Sigmoid colon (tissue), 7 donors: ENCODE results near the gene SEMA4B. TPM values are rescaled to one million over a fixed set of nuclear protein-coding genes. Genes with fewer than 3 reads are reported as not detected.

Experiments used
- DNase-seq: peaks from one replicate; pipeline ENCODE4 v3.0.0-alpha.2; 2019
- H3K27ac ChIP-seq, 4 donors: fragments of 200-600 bp; sonication (generic); one replicate each; pipeline ENCODE4 v1.5.1; 2016 to 2019; ENCODE audit warnings: mild to moderate bottlenecking in 1 of 4
- H3K27me3 ChIP-seq, 3 donors: fragments of 200-600 bp; sonication (generic); one replicate each; pipeline ENCODE4 v1.5.1; 2019; ENCODE audit warnings: mild to moderate bottlenecking in 1 of 3
- H3K36me3 ChIP-seq, 4 donors: fragments of 200-600 bp; sonication (generic); one replicate each; pipeline ENCODE4 v1.5.1; 2016 to 2019
- H3K4me1 ChIP-seq, 4 donors: fragments of 200-600 bp; sonication (generic); one replicate each; pipeline ENCODE4 v1.5.1; 2017 to 2019
- H3K4me3 ChIP-seq, 4 donors: fragments of 200-600 bp; sonication (generic); one replicate each; pipeline ENCODE4 v1.5.1; 2017 to 2019; ENCODE audit warnings: mild to moderate bottlenecking in 2 of 4, moderate library complexity in 1 of 4
- H3K9me3 ChIP-seq, 4 donors: fragments of 200-600 bp in 3 of 4; sonication (generic) in 3 of 4; one replicate each; pipeline versions ENCODE4 v1.5.1 to v1.6.1; 2013 to 2019
- EP300 ChIP-seq, 4 donors: sonication (generic); formaldehyde crosslinking; IDR thresholded peaks; one replicate each; pipeline ENCODE4 v1.6.1; 2017; ENCODE audit warnings: antibody characterized with exemption in 4 of 4
- POLR2A ChIP-seq, 2 donors: fragments of 450-650 bp; IDR thresholded peaks; one replicate each; pipeline ENCODE4 v1.6.1; 2016; ENCODE audit warnings: antibody characterized with exemption in 2 of 2, mild to moderate bottlenecking in 2 of 2, moderate library complexity in 2 of 2
- POLR2AphosphoS5 ChIP-seq, 4 donors: sonication (generic); formaldehyde crosslinking; IDR thresholded peaks; one replicate each; pipeline ENCODE4 v1.6.1; 2017; ENCODE audit warnings: antibody characterized with exemption in 4 of 4
- WGBS, 2 donors: extraction: QIAGEN DNeasy Blood & Tissue Kit; methylation state at CpG; one replicate each; pipeline ENCODE4 v1.1.7; 2013; 5-methylcytosine and 5-hydroxymethylcytosine counted together
- intact Hi-C: fragments of 100-400 bp; cut with DNase I; formaldehyde crosslinking; loops from one replicate; pipeline ENCODE4 v1.15.1; 2023
- polyA plus RNA-seq, 3 donors: library from polyadenylated mRNA; stranded (reverse); fragments of 200-250 nt; gene quantifications; one replicate each; pipeline ENCODE4 v1.2.3, GENCODE V29; 2013
- total RNA-seq, 4 donors: library from RNA; depleted of rRNA; stranded (reverse); fragments of >200 nt; gene quantifications; one replicate each; pipeline ENCODE4 v1.1.0, GENCODE V29; 2016
- TF ChIP-seq, protein P1 (sequence below), 4 experiments: fragments of 450-650 bp in 3 of 4; fragments of 200-600 bp in 1 of 4; IDR thresholded peaks; one replicate each; pipeline ENCODE4 v1.5.1; 2016 to 2019; ENCODE audit warnings: antibody characterized with exemption in 4 of 4, mild to moderate bottlenecking in 3 of 4, moderate library complexity in 2 of 4
- donor health status: healthy with polysubstance abuse.
- donor health status: Bipolar disorder and iron deficiency.
- donor health status: healthy.

Gene SEMA4B
- total and polyA plus RNA-seq, 7 donors = 10.6 to 94.5 (median 50.7) TPM

DNA sequence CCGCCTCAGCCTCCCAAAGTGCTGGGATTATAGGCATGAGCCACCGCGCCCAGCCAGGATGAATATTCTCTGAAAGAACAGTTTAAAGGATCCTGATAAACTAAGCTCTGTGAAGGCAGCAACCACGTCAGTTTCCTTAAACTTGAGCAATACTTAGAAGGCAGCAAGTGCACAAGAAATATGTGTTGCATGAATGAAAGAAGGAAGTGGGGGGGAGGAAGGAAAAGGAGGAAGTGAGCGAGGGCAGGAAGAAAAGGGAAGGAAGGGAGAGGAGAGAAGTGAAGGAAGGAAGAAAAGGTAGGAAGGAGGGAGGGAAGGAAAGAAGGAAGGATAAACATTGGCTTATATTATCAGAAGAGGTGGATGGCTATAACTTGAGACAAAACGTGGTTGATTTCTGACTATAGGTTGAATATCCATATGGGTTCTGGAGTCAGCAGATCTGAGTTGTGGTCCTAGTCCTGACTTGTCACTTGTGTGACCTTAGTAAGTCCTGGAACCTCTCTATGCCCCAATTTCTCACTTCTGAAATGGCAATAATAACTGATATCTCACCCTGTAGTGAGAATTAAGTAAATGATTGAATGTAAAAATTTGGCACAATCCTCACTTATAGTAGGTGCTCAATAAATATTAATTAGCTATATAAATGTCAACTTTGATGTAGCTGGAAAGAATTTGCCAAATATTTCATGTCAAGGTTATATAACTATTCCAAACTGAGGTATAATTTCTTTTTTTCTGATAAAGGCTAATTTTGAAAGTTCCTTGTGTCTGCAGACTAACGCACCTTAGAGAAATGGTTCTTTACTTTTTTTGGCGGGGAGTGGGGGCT is 12.0 kb upstream of the SEMA4B start:
- WGBS, 2 donors = 77 to 82% methylated on average over 8 of the region's 8 CpGs
- no peak for DNase-seq
- no peaks in the 10 kb centered on the region for H3K27me3 ChIP-seq
- TF ChIP-seq EP300 (IDR thresholded peaks at IDR 0.05) = no peak
- no peak for TF ChIP-seq POLR2A (IDR thresholded peaks at IDR 0.05)
- no peak for TF ChIP-seq POLR2AphosphoS5 (IDR thresholded peaks at IDR 0.05)
- TF ChIP-seq, protein P1, sequence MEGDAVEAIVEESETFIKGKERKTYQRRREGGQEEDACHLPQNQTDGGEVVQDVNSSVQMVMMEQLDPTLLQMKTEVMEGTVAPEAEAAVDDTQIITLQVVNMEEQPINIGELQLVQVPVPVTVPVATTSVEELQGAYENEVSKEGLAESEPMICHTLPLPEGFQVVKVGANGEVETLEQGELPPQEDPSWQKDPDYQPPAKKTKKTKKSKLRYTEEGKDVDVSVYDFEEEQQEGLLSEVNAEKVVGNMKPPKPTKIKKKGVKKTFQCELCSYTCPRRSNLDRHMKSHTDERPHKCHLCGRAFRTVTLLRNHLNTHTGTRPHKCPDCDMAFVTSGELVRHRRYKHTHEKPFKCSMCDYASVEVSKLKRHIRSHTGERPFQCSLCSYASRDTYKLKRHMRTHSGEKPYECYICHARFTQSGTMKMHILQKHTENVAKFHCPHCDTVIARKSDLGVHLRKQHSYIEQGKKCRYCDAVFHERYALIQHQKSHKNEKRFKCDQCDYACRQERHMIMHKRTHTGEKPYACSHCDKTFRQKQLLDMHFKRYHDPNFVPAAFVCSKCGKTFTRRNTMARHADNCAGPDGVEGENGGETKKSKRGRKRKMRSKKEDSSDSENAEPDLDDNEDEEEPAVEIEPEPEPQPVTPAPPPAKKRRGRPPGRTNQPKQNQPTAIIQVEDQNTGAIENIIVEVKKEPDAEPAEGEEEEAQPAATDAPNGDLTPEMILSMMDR (IDR thresholded peaks at IDR 0.05) = no peak
- peak overlapping the region; percentile 96 to 99 (median 97) for H3K27ac ChIP-seq
- intact Hi-C loops = no loop called here
- H3K36me3 ChIP-seq = no peaks in the 10 kb centered on the region
- no peaks in the 10 kb centered on the region for H3K9me3 ChIP-seq
- no peak overlapping the region for H3K4me3 ChIP-seq
- peaks cover 0 to 85% (median 79%) of the 10 kb centered on the region in 4 donors for H3K4me1 ChIP-seq

- Histone ChIP-seq H3K27ac (peak overlapping the region; percentile 96 to 99 (median 97)), H3K27me3 (no peaks in the 10 kb centered on the region), H3K4me3 (no peak overlapping the region), H3K36me3 (no peaks in the 10 kb centered on the region), H3K4me1 (peaks cover 0 to 89% (median 81%) of the 10 kb centered on the region in 4 donors), H3K9me3 (no peaks in the 10 kb centered on the region)
- DNase-seq = no peak
- WGBS, 2 donors = 82 to 86% methylated on average over 10 of the region's 10 CpGs
- TF ChIP-seq, protein P1 (IDR thresholded peaks at IDR 0.05) = no peak
- intact Hi-C loops = no loop called here
Observed at GRCh38 chr15:90189781-90190467, 11.2 kb upstream of the SEMA4B start.

GRCh38 chr15:90190606-90191343 is 10.4 kb upstream of the SEMA4B start:
- H3K36me3 ChIP-seq = no peaks in the 10 kb centered on the region
- WGBS, 2 donors = 27 to 61% methylated on average over 10 of the region's 10 CpGs
- H3K4me1 ChIP-seq = peaks cover 0 to 91% (median 75%) of the 10 kb centered on the region in 4 donors
- intact Hi-C loops = no loop called here
- H3K4me3 ChIP-seq = no peak overlapping the region
- no peaks in the 10 kb centered on the region for H3K27me3 ChIP-seq
- no peak for DNase-seq
- peak overlapping the region; percentile 96 to 99 (median 97) for H3K27ac ChIP-seq
- H3K9me3 ChIP-seq = no peaks in the 10 kb centered on the region
- TF ChIP-seq POLR2A (IDR thresholded peaks at IDR 0.05) (no peak), POLR2AphosphoS5 (IDR thresholded peaks at IDR 0.05) (no peak)
- TF ChIP-seq, protein P1 (IDR thresholded peaks at IDR 0.05) = no peak

DNA sequence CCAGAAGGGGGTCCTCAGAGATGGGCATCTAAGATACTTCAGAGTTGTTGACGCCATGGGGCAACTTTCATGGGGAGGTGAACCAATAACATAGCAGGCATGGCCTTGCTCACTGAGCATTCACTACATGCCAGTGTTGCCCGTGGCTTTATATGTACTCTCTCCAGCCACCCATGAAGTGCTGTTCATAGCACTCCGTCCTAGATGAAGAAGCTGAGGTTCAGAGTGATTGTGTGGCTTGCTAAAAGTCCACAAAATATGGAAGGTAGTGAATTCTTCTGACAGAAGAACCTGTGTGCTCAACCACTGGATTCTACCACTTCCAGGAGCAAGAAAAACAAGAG is 9.8 kb upstream of the SEMA4B start:
- no peaks in the 10 kb centered on the region for H3K27me3 ChIP-seq
- TF ChIP-seq, protein P1 (IDR thresholded peaks at IDR 0.05) = no peak
- TF ChIP-seq EP300 (IDR thresholded peaks at IDR 0.05) = no peak
- no peaks in the 10 kb centered on the region for H3K36me3 ChIP-seq
- no peak overlapping the region for H3K4me3 ChIP-seq
- H3K27ac ChIP-seq = peak overlapping the region; percentile 96 to 99 (median 97)
- peaks cover 0 to 86% (median 70%) of the 10 kb centered on the region in 4 donors for H3K4me1 ChIP-seq
- intact Hi-C loops = no loop called here
- 27 to 47% methylated on average over 3 of the region's 3 CpGs for WGBS, 2 donors
- no peak for DNase-seq
- H3K9me3 ChIP-seq = no peaks in the 10 kb centered on the region
